WTC11 (cell line): ENCODE results near the gene ITPK1. TPM values are rescaled to one million over a fixed set of nuclear protein-coding genes. Genes with fewer than 3 reads are reported as not detected.
A peak's percentile ranks its signal among the peaks of the same experiment; 100 is the strongest.
"Not testable (repeated sequence)": the region's sequence is repeated elsewhere in the genome, so short reads cannot be mapped to it uniquely, and the experiment has no call there.

Experiments used
- ATAC-seq: fragments of 200-7000 bp; cut with Tn5 transposase; 2 replicates; pipeline ENCODE4 v1.10.0; 2021; ENCODE audit warnings: mild to moderate bottlenecking, moderate library complexity
- CTCF ChIA-PET: fragments of 300-600 bp; sonication (Branson Sonifier 250); formaldehyde crosslinking; loops from one replicate; lab custom pipeline; 2021; ENCODE audit warnings: antibody characterized with exemption; lab: Charles Lee
- POLR2A ChIA-PET: fragments of 350-600 bp; sonication (Branson Sonifier 250); formaldehyde crosslinking; loops from one replicate; lab custom pipeline; 2021; ENCODE audit warnings: antibody characterized with exemption; lab: Charles Lee
- DNase-seq: peaks from one replicate; pipeline ENCODE4 v3.0.0; 2021; ENCODE audit warnings: low spot score
- H3K27ac Mint-ChIP-seq: 2 replicates; pipeline ENCODE4 v1.8.0; 2021; ENCODE audit warnings: mixed read lengths
- H3K27me3 Mint-ChIP-seq: 2 replicates; pipeline ENCODE4 v1.8.0; 2021; ENCODE audit warnings: low read depth, mild to moderate bottlenecking, moderate library complexity, mixed read lengths
- H3K36me3 Mint-ChIP-seq: 2 replicates; pipeline ENCODE4 v1.8.0; 2021; ENCODE audit warnings: mixed read lengths
- H3K4me1 Mint-ChIP-seq: 2 replicates; pipeline ENCODE4 v1.8.0; 2022; ENCODE audit warnings: mixed read lengths
- H3K4me3 Mint-ChIP-seq: 2 replicates; pipeline ENCODE4 v1.8.0; 2021; ENCODE audit warnings: mild to moderate bottlenecking, moderate library complexity, mixed read lengths
- H3K9me3 Mint-ChIP-seq: 2 replicates; pipeline ENCODE4 v1.8.0; 2021; ENCODE audit warnings: mixed read lengths
- CTCF ChIP-seq: fragments of 200-600 bp; IDR thresholded peaks from 2 replicates; pipeline ENCODE4 v1.8.0; 2022; ENCODE audit warnings: antibody characterized with exemption
- FOXK1 ChIP-seq: sonication (generic); formaldehyde crosslinking; IDR thresholded peaks from 2 replicates; pipeline ENCODE4 v1.8.0; 2022; ENCODE audit warnings: mild to moderate bottlenecking, moderate library complexity, missing genetic modification reagents
- GTF2I ChIP-seq: fragments of 250-450 bp; sonication (Bioruptor Pico); conservative IDR thresholded peaks from 2 replicates; pipeline ENCODE4 v1.4.0; 2021; ENCODE audit warnings: mild to moderate bottlenecking
- MAX ChIP-seq: sonication (generic); formaldehyde crosslinking; IDR thresholded peaks from 2 replicates; pipeline ENCODE4 v1.8.0; 2022; ENCODE audit warnings: mild to moderate bottlenecking, missing genetic modification reagents
- NFYB ChIP-seq: sonication (generic); formaldehyde crosslinking; conservative IDR thresholded peaks from 2 replicates; pipeline ENCODE4 v1.8.0; 2022; ENCODE audit warnings: low read depth, missing genetic modification reagents
- NR3C1 ChIP-seq: sonication (generic); formaldehyde crosslinking; conservative IDR thresholded peaks from 2 replicates; pipeline ENCODE4 v1.8.1; 2023; ENCODE audit warnings: low read depth, mild to moderate bottlenecking, missing genetic modification reagents
- STAT6 ChIP-seq: sonication (generic); formaldehyde crosslinking; conservative IDR thresholded peaks from 2 replicates; pipeline ENCODE4 v1.8.1; 2023; ENCODE audit warnings: mild to moderate bottlenecking, low read depth, missing genetic modification reagents, moderate library complexity
- TP53 ChIP-seq: sonication (generic); formaldehyde crosslinking; IDR thresholded peaks from 2 replicates; pipeline ENCODE4 v1.8.1; 2023; ENCODE audit warnings: mild to moderate bottlenecking, missing genetic modification reagents
- USF2 ChIP-seq: sonication (generic); formaldehyde crosslinking; IDR thresholded peaks from 2 replicates; pipeline ENCODE4 v1.8.1; 2023; ENCODE audit warnings: mild to moderate bottlenecking, missing genetic modification reagents, moderate library complexity
- ZNF396 ChIP-seq: fragments of 250-450 bp; sonication (Bioruptor Pico); IDR thresholded peaks from 2 replicates; pipeline ENCODE4 v1.8.0; 2021; ENCODE audit warnings: mild to moderate bottlenecking, moderate library complexity, borderline replicate concordance
- ZNF416 ChIP-seq: fragments of 250-450 bp; sonication (Bioruptor Pico); IDR thresholded peaks from 2 replicates; pipeline ENCODE4 v1.9.0; 2021; ENCODE audit warnings: mild to moderate bottlenecking, inconsistent platforms
- ZNF423 ChIP-seq: fragments of 250-450 bp; sonication (Bioruptor Pico); IDR thresholded peaks from 2 replicates; pipeline ENCODE4 v2.1.2; 2022; ENCODE audit warnings: mild to moderate bottlenecking, moderate library complexity
- ZNF512 ChIP-seq: sonication (generic); formaldehyde crosslinking; IDR thresholded peaks from 2 replicates; pipeline ENCODE4 v1.8.1; 2022; ENCODE audit warnings: missing genetic modification reagents, borderline replicate concordance
- total RNA-seq: library from RNA; stranded (reverse); gene quantifications from 3 replicates; pipeline ENCODE4 v1.2.3, GENCODE V29; 2021

The ITPK1 gene
- total RNA-seq, 1 experiment from 2014 or later, result 144 TPM

- TF ChIP-seq USF2 (no peak), MAX (CRISPR knock-in tag) (no peak), TP53 (CRISPR knock-in tag) (no peak), GTF2I (CRISPR knock-in tag) (no peak)
Measured at GRCh38 chr14:93108105-93108504, 7.6 kb downstream of the ITPK1 start (continued).

- Mint-ChIP-seq H3K4me3 (no peak overlapping the region), H3K36me3 (no peaks in the 10 kb centered on the region), H3K4me1 (peaks cover 64% of the 10 kb centered on the region), H3K27me3 (no peaks in the 10 kb centered on the region), H3K27ac (peak overlapping the region; percentile 85; the same call in 1 of the 2 replicates), H3K9me3 (no peaks in the 10 kb centered on the region)
- POLR2A ChIA-PET, result no interaction called here
- DNase-seq, result no peak
- no peak for ATAC-seq
- CTCF ChIA-PET, result interaction anchor here (0.6 to 1.7 kb wide), 5 partner anchors 9 to 421 kb away, joined by 3 to 5 read pairs (median 4); no protein-coding TSS in a partner anchor
- TF ChIP-seq ZNF512 (CRISPR knock-in tag), result no peak
- TF ChIP-seq FOXK1 (CRISPR knock-in tag), result no peak
- no peak for TF ChIP-seq CTCF
- TF ChIP-seq NR3C1, result no peak
- no peak for TF ChIP-seq ZNF396
- TF ChIP-seq NFYB (CRISPR knock-in tag), result no peak
- TF ChIP-seq ZNF416 (CRISPR knock-in tag), result no peak
- no peak for TF ChIP-seq ZNF423 (CRISPR knock-in tag)
- no peak for TF ChIP-seq STAT6
Measured at GRCh38 chr14:93107453-93107852, 8.3 kb downstream of the ITPK1 start.

GRCh38 chr14:93106541-93107156 lies 9.1 kb downstream of the ITPK1 start:
- DNase-seq (no peak), ATAC-seq (no peak)
- no peaks in the 10 kb centered on the region for H3K36me3 Mint-ChIP-seq
- no peak for TF ChIP-seq ZNF396
- H3K27me3 Mint-ChIP-seq, result no peaks in the 10 kb centered on the region
- H3K27ac Mint-ChIP-seq, result peak overlapping the region; percentile 84
- ChIA-PET POLR2A (interaction anchor here (1.5 kb wide), 1 partner anchor 26 kb away, joined by 3 read pairs; no protein-coding TSS in a partner anchor), CTCF (interaction anchor here (0.8 to 1.7 kb wide), 4 partner anchors 10 to 420 kb away, joined by 3 to 5 read pairs (median 4); no protein-coding TSS in a partner anchor)
- H3K4me1 Mint-ChIP-seq, result peaks cover 66% of the 10 kb centered on the region
- no peak overlapping the region for H3K4me3 Mint-ChIP-seq
- no peaks in the 10 kb centered on the region for H3K9me3 Mint-ChIP-seq

GRCh38 chr14:93105856-93106255 lies 9.9 kb downstream of the ITPK1 start:
- H3K27me3 Mint-ChIP-seq, H3K36me3 Mint-ChIP-seq, H3K9me3 Mint-ChIP-seq, ATAC-seq, H3K4me3 Mint-ChIP-seq, H3K27ac Mint-ChIP-seq, DNase-seq: not testable (repeated sequence)
- ChIA-PET POLR2A (interaction anchor here (0.7 to 1.5 kb wide), 2 partner anchors 27 to 34 kb away, joined by 3 to 4 read pairs; no protein-coding TSS in a partner anchor), CTCF (interaction anchor here (0.8 to 10.7 kb wide), 18 partner anchors 9 to 225 kb away, joined by 3 to 118 read pairs (median 4); partner anchors contain the start of genes ITPK1 and UBR7)
- peaks cover 65% of the 10 kb centered on the region for H3K4me1 Mint-ChIP-seq
